ENCODE data around the gene CCDC192. TPM values are rescaled to one million over a fixed set of nuclear protein-coding genes. Genes with fewer than 3 reads are reported as not detected.
A peak's percentile ranks its signal among the peaks of the same experiment; 100 is the strongest.

Gene CCDC192
- total RNA-seq, 1 donor from 2014 or later = not detected

DNA sequence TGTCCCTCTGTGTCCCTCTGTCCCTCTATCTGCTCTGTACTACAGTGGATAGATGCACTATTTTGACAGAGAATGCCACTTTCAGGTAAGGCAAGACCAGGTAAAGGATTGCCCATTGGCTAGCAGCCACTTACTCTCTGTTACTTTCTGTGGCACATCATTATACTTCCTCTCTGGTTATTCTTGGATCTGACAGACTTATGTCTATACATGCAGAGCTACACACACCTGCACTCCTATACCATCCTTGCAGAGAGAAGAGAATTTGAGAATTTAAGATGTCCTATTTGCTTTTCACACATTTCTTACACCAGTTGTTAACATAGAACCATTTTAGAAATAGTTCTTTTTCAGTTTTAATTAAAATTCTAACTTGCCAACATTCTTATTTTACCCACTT, 216.6 kb downstream of the CCDC192 start:
- TF ChIP-seq EZH2 (IDR thresholded peaks at IDR 0.05) = no peak
- TF ChIP-seq, protein P1, sequence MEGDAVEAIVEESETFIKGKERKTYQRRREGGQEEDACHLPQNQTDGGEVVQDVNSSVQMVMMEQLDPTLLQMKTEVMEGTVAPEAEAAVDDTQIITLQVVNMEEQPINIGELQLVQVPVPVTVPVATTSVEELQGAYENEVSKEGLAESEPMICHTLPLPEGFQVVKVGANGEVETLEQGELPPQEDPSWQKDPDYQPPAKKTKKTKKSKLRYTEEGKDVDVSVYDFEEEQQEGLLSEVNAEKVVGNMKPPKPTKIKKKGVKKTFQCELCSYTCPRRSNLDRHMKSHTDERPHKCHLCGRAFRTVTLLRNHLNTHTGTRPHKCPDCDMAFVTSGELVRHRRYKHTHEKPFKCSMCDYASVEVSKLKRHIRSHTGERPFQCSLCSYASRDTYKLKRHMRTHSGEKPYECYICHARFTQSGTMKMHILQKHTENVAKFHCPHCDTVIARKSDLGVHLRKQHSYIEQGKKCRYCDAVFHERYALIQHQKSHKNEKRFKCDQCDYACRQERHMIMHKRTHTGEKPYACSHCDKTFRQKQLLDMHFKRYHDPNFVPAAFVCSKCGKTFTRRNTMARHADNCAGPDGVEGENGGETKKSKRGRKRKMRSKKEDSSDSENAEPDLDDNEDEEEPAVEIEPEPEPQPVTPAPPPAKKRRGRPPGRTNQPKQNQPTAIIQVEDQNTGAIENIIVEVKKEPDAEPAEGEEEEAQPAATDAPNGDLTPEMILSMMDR (IDR thresholded peaks at IDR 0.05) = no peak
- no peak overlapping the region for H3K4me2 ChIP-seq
- DNase-seq (ENCODE audit: low spot score) = no peak
- H3K36me3 ChIP-seq = no peaks in the 10 kb centered on the region
- Mint-ChIP-seq H3K9me3 (no peaks in the 10 kb centered on the region), H3K36me3 (no peaks in the 10 kb centered on the region), H3K27ac (peak overlapping the region; percentile 23), H3K4me3 (no peak overlapping the region), H3K4me1 (peaks cover 3% of the 10 kb centered on the region), H3K27me3 (ENCODE audit: insufficient read depth, low read depth) (peaks cover 2% of the 10 kb centered on the region)
- H3F3A ChIP-seq (ENCODE audit: low read depth) = no peaks in the 10 kb centered on the region
- H3K79me2 ChIP-seq (ENCODE audit: low read depth) = no peaks in the 10 kb centered on the region
- H4K20me1 ChIP-seq (ENCODE audit: low read depth) = no peaks in the 10 kb centered on the region
- no peak overlapping the region for H3K27ac ChIP-seq
- no peak overlapping the region for H2AFZ ChIP-seq (replicated peaks)
- no peak overlapping the region for H3K9ac ChIP-seq
- H3K27me3 ChIP-seq = no peaks in the 10 kb centered on the region
- no peak overlapping the region for H3K4me3 ChIP-seq
- no peaks in the 10 kb centered on the region for H3K9me3 ChIP-seq (ENCODE audit: low read depth)
- no peaks in the 10 kb centered on the region for H3K4me1 ChIP-seq

DNA sequence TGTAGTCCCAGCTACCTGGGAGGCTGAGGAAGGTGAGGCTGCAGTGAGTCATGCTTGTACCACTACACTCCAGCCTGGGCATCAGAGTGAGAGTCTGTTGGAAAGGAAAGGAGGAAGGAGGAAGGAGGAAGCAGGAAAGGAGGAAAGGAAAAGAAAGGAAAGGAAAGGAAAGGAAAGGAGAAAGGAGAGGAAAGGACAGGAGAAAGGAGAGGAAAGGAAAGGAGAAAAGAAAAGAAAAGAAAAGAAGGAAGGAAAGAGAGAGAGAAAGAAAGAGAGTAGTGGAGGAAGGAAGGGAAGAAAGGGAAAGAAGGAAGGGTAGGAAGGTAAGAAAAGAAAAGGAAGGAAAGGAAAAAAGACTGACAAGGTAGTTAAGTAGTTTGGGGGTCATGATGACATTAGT, 217.7 kb downstream of the CCDC192 start:
- Histone ChIP-seq H2AFZ (replicated peaks) (no peak overlapping the region), H3K79me2 (ENCODE audit: low read depth) (no peaks in the 10 kb centered on the region), H3K4me3 (no peak overlapping the region), H3K27ac (no peak overlapping the region), H3F3A (ENCODE audit: low read depth) (no peaks in the 10 kb centered on the region), H3K9me3 (ENCODE audit: low read depth) (no peaks in the 10 kb centered on the region), H3K9ac (no peak overlapping the region), H3K27me3 (no peaks in the 10 kb centered on the region), H3K36me3 (no peaks in the 10 kb centered on the region), H3K4me1 (no peaks in the 10 kb centered on the region), H3K4me2 (no peak overlapping the region), H4K20me1 (ENCODE audit: low read depth) (no peaks in the 10 kb centered on the region)
- no peak for DNase-seq (ENCODE audit: low spot score)
- Mint-ChIP-seq H3K27ac (no peak overlapping the region), H3K4me1 (peaks cover 7% of the 10 kb centered on the region), H3K9me3 (no peaks in the 10 kb centered on the region), H3K27me3 (ENCODE audit: insufficient read depth, low read depth) (peaks cover 2% of the 10 kb centered on the region), H3K4me3 (no peak overlapping the region), H3K36me3 (no peaks in the 10 kb centered on the region)
- TF ChIP-seq, protein P1 (IDR thresholded peaks at IDR 0.05) = no peak
- TF ChIP-seq EZH2 (IDR thresholded peaks at IDR 0.05) = no peak
- no peak for TF ChIP-seq EZH2phosphoT487 (IDR thresholded peaks at IDR 0.05)

DNA sequence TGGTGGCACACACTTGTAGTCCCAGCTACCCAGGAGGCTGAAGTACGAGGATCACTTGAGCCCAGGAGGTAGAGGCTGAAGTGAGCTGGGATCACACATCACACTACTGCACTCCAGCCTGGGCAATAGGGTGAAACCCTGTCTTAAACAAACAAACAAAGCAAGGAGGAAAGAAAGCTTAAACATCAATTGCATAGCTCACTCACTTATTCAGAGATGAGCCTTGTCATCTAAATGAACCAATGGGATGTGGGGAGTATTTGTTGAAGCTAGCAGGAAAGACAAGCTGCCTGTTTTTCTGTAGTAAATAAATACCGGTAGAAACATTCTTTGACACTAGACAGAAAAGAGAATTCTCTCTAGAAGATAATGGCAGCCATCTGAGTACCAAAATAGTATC, 219.4 kb downstream of the CCDC192 start:
- Histone ChIP-seq H3K9ac (no peak overlapping the region), H3K4me3 (no peak overlapping the region), H3K4me1 (no peaks in the 10 kb centered on the region), H3K36me3 (no peaks in the 10 kb centered on the region), H2AFZ (replicated peaks) (no peak overlapping the region), H3K79me2 (ENCODE audit: low read depth) (no peaks in the 10 kb centered on the region), H3K4me2 (no peak overlapping the region), H3K9me3 (ENCODE audit: low read depth) (no peaks in the 10 kb centered on the region), H4K20me1 (ENCODE audit: low read depth) (no peaks in the 10 kb centered on the region), H3F3A (ENCODE audit: low read depth) (no peaks in the 10 kb centered on the region), H3K27me3 (no peaks in the 10 kb centered on the region), H3K27ac (no peak overlapping the region)
- no peak for DNase-seq (ENCODE audit: low spot score)
- H3K27ac Mint-ChIP-seq = no peak overlapping the region
- peaks cover 2% of the 10 kb centered on the region for H3K27me3 Mint-ChIP-seq (ENCODE audit: insufficient read depth, low read depth)
- TF ChIP-seq, protein P1 (IDR thresholded peaks at IDR 0.05) = no peak
- TF ChIP-seq EZH2 (IDR thresholded peaks at IDR 0.05) = no peak
- TF ChIP-seq EZH2phosphoT487 (IDR thresholded peaks at IDR 0.05) = no peak
- H3K36me3 Mint-ChIP-seq = no peaks in the 10 kb centered on the region
- no peaks in the 10 kb centered on the region for H3K9me3 Mint-ChIP-seq
- H3K4me3 Mint-ChIP-seq = no peak overlapping the region
- peaks cover 9% of the 10 kb centered on the region for H3K4me1 Mint-ChIP-seq
